AG04449 (cell line): ENCODE results near the gene CDCA4.

Experiments used
- CTCF ChIA-PET: fragments of 350-600 bp; formaldehyde crosslinking; extraction: SDS; loops from one replicate; lab custom pipeline; 2021; ENCODE audit warnings: antibody characterized with exemption; lab: Yijun Ruan, JAX
- POLR2A ChIA-PET: fragments of 400-600, 350-600 bp; formaldehyde crosslinking; extraction: SDS; loops from one replicate; lab custom pipeline; 2020; ENCODE audit warnings: antibody characterized with exemption, inconsistent platforms; lab: Yijun Ruan, JAX
- DNase-seq: peaks from one replicate; pipeline ENCODE4 v3.0.0-alpha.2; 2010; ENCODE audit warnings: low read depth, low spot score
- H3K4me3 ChIP-seq: 2 replicates; pipeline ENCODE4 v1.5.1; 2011; ENCODE audit warnings: low read depth, mild to moderate bottlenecking, control low read depth, low read length
- CTCF ChIP-seq: IDR thresholded peaks from one replicate; pipeline ENCODE4 v1.5.1; 2011; ENCODE audit warnings: mild to moderate bottlenecking, moderate library complexity, low read length, control low read depth, inconsistent platforms; ENCODE audit not compliant: insufficient read depth; ENCODE audit errors: missing control alignments

The CDCA4 gene

GRCh38 chr14:104996483-104996882, 24.4 kb downstream of the CDCA4 start:
- TF ChIP-seq CTCF: no peak
- POLR2A ChIA-PET: no interaction called here
- DNase-seq: no peak
- H3K4me3 ChIP-seq: no peak overlapping the region
- CTCF ChIA-PET: no interaction called here

- H3K4me3 ChIP-seq: no peak overlapping the region
- TF ChIP-seq CTCF: no peak
- CTCF ChIA-PET: interaction anchor here (1.2 kb wide), 1 partner anchor 20 kb away, joined by 3 read pairs; no protein-coding TSS in a partner anchor
- POLR2A ChIA-PET: no interaction called here
- no peak for DNase-seq
Observed at GRCh38 chr14:104996032-104996431, 24.9 kb downstream of the CDCA4 start.

GRCh38 chr14:104994978-104995377, 25.9 kb downstream of the CDCA4 start:
- H3K4me3 ChIP-seq: no peak overlapping the region
- DNase-seq: no peak
- ChIA-PET CTCF (interaction anchor here (1.2 kb wide), 1 partner anchor 19 kb away, joined by 3 read pairs; no protein-coding TSS in a partner anchor), POLR2A (no interaction called here)
- TF ChIP-seq CTCF: no peak

GRCh38 chr14:104993808-104994591, 26.9 kb downstream of the CDCA4 start:
- CTCF ChIA-PET: interaction anchor here (0.6 to 0.7 kb wide), 2 partner anchors 18 to 52 kb away, joined by 3 to 4 read pairs; no protein-coding TSS in a partner anchor
- POLR2A ChIA-PET: no interaction called here
- TF ChIP-seq CTCF: no peak
- H3K4me3 ChIP-seq: no peak overlapping the region
- DNase-seq: no peak

- TF ChIP-seq CTCF: no peak
- DNase-seq: no peak
- CTCF ChIA-PET: no interaction called here
- POLR2A ChIA-PET: no interaction called here
- H3K4me3 ChIP-seq: no peak overlapping the region
Observed at GRCh38 chr14:104993306-104993705, 27.6 kb downstream of the CDCA4 start.

- TF ChIP-seq CTCF: no peak
- POLR2A ChIA-PET: no interaction called here
- no peak for DNase-seq
- H3K4me3 ChIP-seq: no peak overlapping the region
- CTCF ChIA-PET: no interaction called here
Observed at GRCh38 chr14:104992501-104992900, 28.4 kb downstream of the CDCA4 start.
